Astrocyte (in vitro differentiated cells and primary cell): ENCODE data around the gene C10orf143. TPM values are rescaled to one million over a fixed set of nuclear protein-coding genes. Genes with fewer than 3 reads are reported as not detected.

Experiments
- DNase-seq: peaks from one replicate; pipeline ENCODE4 v3.0.0-alpha.2; 2010; ENCODE audit warnings: low read depth
- FAIRE-seq: peaks from 2 replicates; lab custom pipeline; 2011; peaks lifted over from hg19 to GRCh38; lab: Jason Lieb, UNC
- H2AFZ ChIP-seq: 2 replicates; pipeline ENCODE4 v1.6.0; 2012; ENCODE audit warnings: low read depth, low read length, inconsistent platforms
- H3K27ac ChIP-seq: 2 replicates; pipeline ENCODE4 v1.5.1; 2011; ENCODE audit warnings: low read depth, low read length, inconsistent platforms
- H3K27me3 ChIP-seq: 2 replicates; pipeline ENCODE4 v1.6.0; 2011; ENCODE audit warnings: low read length, inconsistent platforms; ENCODE audit not compliant: insufficient read depth
- H3K36me3 ChIP-seq: 2 replicates; pipeline ENCODE4 v1.5.1; 2011; ENCODE audit warnings: low read length, inconsistent platforms; ENCODE audit not compliant: insufficient read depth
- H3K4me1 ChIP-seq: 2 replicates; pipeline ENCODE4 v1.5.1; 2011; ENCODE audit warnings: low read length, inconsistent platforms; ENCODE audit not compliant: insufficient read depth
- H3K4me2 ChIP-seq: 2 replicates; pipeline ENCODE4 v1.6.0; 2012; ENCODE audit warnings: low read length, inconsistent platforms
- H3K4me3 ChIP-seq: 2 replicates; pipeline ENCODE4 v1.5.1; 2011; ENCODE audit warnings: low read depth, mild to moderate bottlenecking, low read length, inconsistent platforms; ENCODE audit not compliant: insufficient read depth
- H3K79me2 ChIP-seq: 2 replicates; pipeline ENCODE4 v1.6.0; 2012; ENCODE audit warnings: mild to moderate bottlenecking, low read length, inconsistent platforms; ENCODE audit not compliant: insufficient read depth
- H3K9ac ChIP-seq: 2 replicates; pipeline ENCODE4 v1.6.0; 2012; ENCODE audit warnings: mild to moderate bottlenecking, low read length, inconsistent platforms
- H3K9me3 ChIP-seq: 2 replicates; pipeline ENCODE4 v1.5.1; 2012; ENCODE audit warnings: low read depth, mild to moderate bottlenecking, low read length, inconsistent platforms; ENCODE audit not compliant: insufficient read depth
- H4K20me1 ChIP-seq: 2 replicates; pipeline ENCODE4 v1.6.0; 2012; ENCODE audit warnings: low read length, inconsistent platforms; ENCODE audit not compliant: insufficient read depth
- H3K27ac Mint-ChIP-seq: one replicate; pipeline ENCODE4 v1.8.0; 2021; ENCODE audit warnings: mild to moderate bottlenecking, mixed read lengths; ENCODE audit not compliant: unreplicated experiment
- H3K27me3 Mint-ChIP-seq: one replicate; pipeline ENCODE4 v1.8.0; 2021; ENCODE audit warnings: low read depth, mixed read lengths; ENCODE audit not compliant: unreplicated experiment
- H3K36me3 Mint-ChIP-seq: one replicate; pipeline ENCODE4 v1.8.0; 2021; ENCODE audit warnings: low read depth, mixed read lengths; ENCODE audit not compliant: unreplicated experiment
- H3K4me1 Mint-ChIP-seq: one replicate; pipeline ENCODE4 v1.8.0; 2021; ENCODE audit warnings: low read depth, mixed read lengths; ENCODE audit not compliant: unreplicated experiment
- H3K4me3 Mint-ChIP-seq: one replicate; pipeline ENCODE4 v1.8.0; 2021; ENCODE audit warnings: mild to moderate bottlenecking, moderate library complexity, mixed read lengths; ENCODE audit not compliant: unreplicated experiment
- H3K9me3 Mint-ChIP-seq: one replicate; pipeline ENCODE4 v1.8.0; 2021; ENCODE audit warnings: mild to moderate bottlenecking, mixed read lengths; ENCODE audit not compliant: unreplicated experiment
- EZH2 ChIP-seq: IDR thresholded peaks from 2 replicates; pipeline ENCODE4 v1.6.1; 2012; ENCODE audit warnings: mild to moderate bottlenecking, low read length, inconsistent platforms; ENCODE audit not compliant: insufficient read depth
- total RNA-seq: library from RNA; stranded (reverse); gene quantifications from 2 replicates; pipeline ENCODE4 v1.2.1, GENCODE V29; 2021
- TF ChIP-seq, protein P1 (sequence below): IDR thresholded peaks from 2 replicates; pipeline ENCODE4 v1.5.1; 2011; ENCODE audit warnings: low read depth, mild to moderate bottlenecking, inconsistent platforms, low read length, moderate library complexity; ENCODE audit not compliant: insufficient read depth

The C10orf143 gene
- total RNA-seq, 1 donor from 2014 or later: 0.73 TPM

DNA sequence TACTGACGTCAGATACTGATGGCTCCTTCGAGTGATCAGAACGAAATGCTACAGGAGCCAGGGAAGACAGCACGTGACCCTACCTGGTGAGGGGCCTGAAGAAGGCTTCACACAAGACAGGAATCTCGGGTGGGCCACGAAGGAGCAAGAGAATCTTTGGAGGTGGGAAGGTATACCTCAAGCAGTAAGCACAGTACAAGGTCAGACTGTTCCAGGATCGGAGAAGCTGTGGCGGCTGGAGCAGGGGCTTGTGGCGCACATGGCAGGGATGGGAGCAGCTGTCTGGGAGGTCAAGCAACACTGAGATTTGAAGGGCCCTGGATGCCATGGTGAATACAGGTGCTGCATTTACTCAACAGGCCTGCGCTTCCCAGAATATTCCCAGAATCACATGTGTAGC, 45.4 kb downstream of the C10orf143 start:
- Histone ChIP-seq H3K9me3 (no peaks in the 10 kb centered on the region), H3K4me3 (no peak overlapping the region), H3K27me3 (no peaks in the 10 kb centered on the region), H4K20me1 (no peaks in the 10 kb centered on the region), H2AFZ (no peak overlapping the region), H3K27ac (no peak overlapping the region), H3K9ac (no peak overlapping the region), H3K36me3 (no peaks in the 10 kb centered on the region), H3K79me2 (no peaks in the 10 kb centered on the region), H3K4me1 (no peaks in the 10 kb centered on the region), H3K4me2 (no peak overlapping the region)
- FAIRE-seq (no peak), DNase-seq (no peak)
- peaks cover 2% of the 10 kb centered on the region for H3K9me3 Mint-ChIP-seq
- peaks cover 12% of the 10 kb centered on the region for H3K27me3 Mint-ChIP-seq
- no peaks in the 10 kb centered on the region for H3K36me3 Mint-ChIP-seq
- no peaks in the 10 kb centered on the region for H3K4me1 Mint-ChIP-seq
- H3K4me3 Mint-ChIP-seq: no peak overlapping the region
- TF ChIP-seq, protein P1, sequence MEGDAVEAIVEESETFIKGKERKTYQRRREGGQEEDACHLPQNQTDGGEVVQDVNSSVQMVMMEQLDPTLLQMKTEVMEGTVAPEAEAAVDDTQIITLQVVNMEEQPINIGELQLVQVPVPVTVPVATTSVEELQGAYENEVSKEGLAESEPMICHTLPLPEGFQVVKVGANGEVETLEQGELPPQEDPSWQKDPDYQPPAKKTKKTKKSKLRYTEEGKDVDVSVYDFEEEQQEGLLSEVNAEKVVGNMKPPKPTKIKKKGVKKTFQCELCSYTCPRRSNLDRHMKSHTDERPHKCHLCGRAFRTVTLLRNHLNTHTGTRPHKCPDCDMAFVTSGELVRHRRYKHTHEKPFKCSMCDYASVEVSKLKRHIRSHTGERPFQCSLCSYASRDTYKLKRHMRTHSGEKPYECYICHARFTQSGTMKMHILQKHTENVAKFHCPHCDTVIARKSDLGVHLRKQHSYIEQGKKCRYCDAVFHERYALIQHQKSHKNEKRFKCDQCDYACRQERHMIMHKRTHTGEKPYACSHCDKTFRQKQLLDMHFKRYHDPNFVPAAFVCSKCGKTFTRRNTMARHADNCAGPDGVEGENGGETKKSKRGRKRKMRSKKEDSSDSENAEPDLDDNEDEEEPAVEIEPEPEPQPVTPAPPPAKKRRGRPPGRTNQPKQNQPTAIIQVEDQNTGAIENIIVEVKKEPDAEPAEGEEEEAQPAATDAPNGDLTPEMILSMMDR: no peak
- TF ChIP-seq EZH2: no peak
- no peak overlapping the region for H3K27ac Mint-ChIP-seq

DNA sequence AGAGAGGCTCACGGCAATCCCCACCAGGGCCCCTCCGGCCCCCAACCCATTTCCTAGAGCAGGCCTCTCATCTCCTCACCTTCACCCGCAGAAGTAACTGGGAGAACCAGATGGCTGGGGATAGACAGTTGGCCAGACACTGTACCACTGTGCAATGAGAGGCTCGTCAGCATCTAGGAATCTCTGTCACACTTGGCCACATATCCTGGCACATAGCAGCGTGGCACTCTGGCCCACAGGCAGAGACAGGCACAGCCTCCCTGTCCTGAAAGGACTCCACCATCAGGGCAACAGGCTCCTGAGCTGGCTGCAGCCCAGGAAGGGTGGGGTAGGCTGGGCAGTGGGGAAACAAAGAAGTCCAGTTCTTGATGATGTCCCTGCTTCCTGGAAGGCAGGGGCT, 45.8 kb downstream of the C10orf143 start:
- FAIRE-seq (no peak), DNase-seq (no peak)
- Histone ChIP-seq H3K4me2 (no peak overlapping the region), H3K79me2 (no peaks in the 10 kb centered on the region), H3K27ac (no peak overlapping the region), H2AFZ (no peak overlapping the region), H3K4me3 (no peak overlapping the region), H3K9ac (no peak overlapping the region), H3K36me3 (no peaks in the 10 kb centered on the region), H3K27me3 (no peaks in the 10 kb centered on the region), H3K9me3 (no peaks in the 10 kb centered on the region), H3K4me1 (no peaks in the 10 kb centered on the region), H4K20me1 (no peaks in the 10 kb centered on the region)
- TF ChIP-seq, protein P1: no peak
- TF ChIP-seq EZH2: no peak
- peaks cover 12% of the 10 kb centered on the region for H3K27me3 Mint-ChIP-seq
- H3K27ac Mint-ChIP-seq: no peak overlapping the region
- H3K36me3 Mint-ChIP-seq: no peaks in the 10 kb centered on the region
- H3K4me1 Mint-ChIP-seq: no peaks in the 10 kb centered on the region
- no peak overlapping the region for H3K4me3 Mint-ChIP-seq
- peaks cover 2% of the 10 kb centered on the region for H3K9me3 Mint-ChIP-seq

DNA sequence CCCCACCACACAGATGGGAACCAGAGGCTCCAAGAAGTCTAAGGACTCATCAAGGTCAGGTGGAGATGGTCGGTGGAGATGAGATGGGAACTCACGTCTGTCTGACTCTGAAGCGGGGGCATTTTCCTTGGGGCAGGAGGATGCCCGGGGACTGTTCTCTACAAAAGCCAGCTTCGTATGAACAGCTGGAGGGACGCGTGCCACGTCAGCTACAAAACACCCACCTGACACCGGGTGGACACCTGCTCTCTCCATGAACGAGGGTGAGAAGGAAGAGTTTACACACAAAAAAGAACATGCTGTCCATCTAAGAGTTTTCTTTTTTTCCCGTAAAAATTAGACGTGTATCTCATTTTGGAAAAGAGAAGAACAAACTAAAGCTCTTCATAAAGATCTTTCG, 47.7 kb downstream of the C10orf143 start:
- Histone ChIP-seq H3K9ac (no peak overlapping the region), H3K4me3 (no peak overlapping the region), H3K27ac (no peak overlapping the region), H4K20me1 (no peaks in the 10 kb centered on the region), H3K4me1 (no peaks in the 10 kb centered on the region), H3K36me3 (no peaks in the 10 kb centered on the region), H3K79me2 (no peaks in the 10 kb centered on the region), H3K4me2 (no peak overlapping the region), H3K9me3 (no peaks in the 10 kb centered on the region), H2AFZ (no peak overlapping the region), H3K27me3 (no peaks in the 10 kb centered on the region)
- Mint-ChIP-seq H3K27ac (no peak overlapping the region), H3K9me3 (peaks cover 2% of the 10 kb centered on the region), H3K4me3 (no peak overlapping the region), H3K36me3 (no peaks in the 10 kb centered on the region), H3K27me3 (peaks cover 12% of the 10 kb centered on the region), H3K4me1 (no peaks in the 10 kb centered on the region)
- FAIRE-seq (no peak), DNase-seq (no peak)
- TF ChIP-seq EZH2: no peak
- TF ChIP-seq, protein P1: no peak
